ENCODE measurements around the gene ATP8A2.

- no peak for TF ChIP-seq CTCF (IDR thresholded peaks at IDR 0.05 in 4 of 5, conservative IDR thresholded peaks at IDR 0.05 in 1 of 5)
- no peak for TF ChIP-seq POLR2A (IDR thresholded peaks at IDR 0.05)
Measured at GRCh38 chr13:26041444-26041843, 669.7 kb downstream of the ATP8A2 start.
